H1 (cell line): ENCODE measurements around the gene CPE. TPM values are rescaled to one million over a fixed set of nuclear protein-coding genes. Genes with fewer than 3 reads are reported as not detected.

ENCODE experiments used
- CTCF ChIA-PET: fragments of 300-600 bp; sonication (Branson Sonifier 250); formaldehyde crosslinking; loops from one replicate; lab custom pipeline; 2021; ENCODE audit not compliant: partially characterized antibody; lab: Charles Lee
- POLR2A ChIA-PET: fragments of 300-600 bp; sonication (Branson Sonifier 250); formaldehyde crosslinking; loops from one replicate; lab custom pipeline; 2021; ENCODE audit warnings: inconsistent platforms; ENCODE audit not compliant: partially characterized antibody; lab: Charles Lee
- DNase-seq, 2 experiments: peaks; one replicate each; pipeline versions ENCODE4 v3.0.0 to v3.0.0-alpha.2; 2010 to 2022; ENCODE audit warnings: low spot score in 2 of 2, low read depth in 1 of 2, mixed read lengths in 1 of 2
- FAIRE-seq: peaks from 2 replicates; lab custom pipeline; 2011; peaks lifted over from hg19 to GRCh38; lab: Jason Lieb, UNC
- H2AFZ ChIP-seq: 2 replicates; pipeline ENCODE4 v1.8.1; 2012; ENCODE audit warnings: low read length, inconsistent platforms
- H2AK5ac ChIP-seq: 2 replicates; pipeline ENCODE4 v1.6.1; 2013; ENCODE audit warnings: low read depth, low read length
- H2BK120ac ChIP-seq: replicated peaks from 2 replicates; pipeline ENCODE3; 2013; ENCODE audit warnings: low read depth, low read length, inconsistent platforms
- H2BK12ac ChIP-seq: 2 replicates; pipeline ENCODE4 v1.6.1; 2013; ENCODE audit warnings: low read depth, low read length
- H2BK15ac ChIP-seq: 2 replicates; pipeline ENCODE4 v1.6.1; 2013; ENCODE audit warnings: low read length
- H2BK20ac ChIP-seq: 2 replicates; pipeline ENCODE4 v1.6.1; 2013; ENCODE audit warnings: low read length
- H2BK5ac ChIP-seq: 2 replicates; pipeline ENCODE4 v1.6.1; 2013; ENCODE audit warnings: low read depth, low read length
- H3K14ac ChIP-seq: 2 replicates; pipeline ENCODE4 v1.6.1; 2013; ENCODE audit warnings: inconsistent platforms; ENCODE audit not compliant: insufficient read length
- H3K18ac ChIP-seq: 2 replicates; pipeline ENCODE4 v1.6.1; 2013; ENCODE audit warnings: low read length; ENCODE audit errors: extremely low read depth
- H3K23ac ChIP-seq: 2 replicates; pipeline ENCODE4 v1.6.1; 2013; ENCODE audit warnings: inconsistent platforms; ENCODE audit not compliant: insufficient read length
- H3K23me2 ChIP-seq: 2 replicates; pipeline ENCODE4 v1.6.1; 2013; ENCODE audit warnings: low read depth, low read length
- H3K27ac ChIP-seq: 2 replicates; pipeline ENCODE4 v1.6.1; 2011; ENCODE audit warnings: low read depth, low read length, inconsistent platforms
- H3K27me3 ChIP-seq, 4 experiments: replicated peaks in 1 of 4; 1 replicate in 1 of 4; 2 replicates in 3 of 4; pipeline versions ENCODE4 v1.6.1 to v1.8.1; 2011 to 2013; ENCODE audit warnings: low read length in 3 of 4, mild to moderate bottlenecking in 3 of 4, inconsistent platforms in 2 of 4, mixed read lengths in 2 of 4, moderate library complexity in 1 of 4; ENCODE audit not compliant: control insufficient read depth in 3 of 4, insufficient read depth in 3 of 4; ENCODE audit errors: extremely low read depth in 1 of 4
- H3K36me3 ChIP-seq, 4 experiments: 2 replicates each; pipeline versions ENCODE4 v1.6.1 to v1.8.1; 2011 to 2013; ENCODE audit warnings: mild to moderate bottlenecking in 4 of 4, low read length in 3 of 4, moderate library complexity in 2 of 4, control low read depth in 1 of 4, inconsistent platforms in 1 of 4; ENCODE audit not compliant: insufficient read depth in 4 of 4, control insufficient read depth in 2 of 4
- H3K4ac ChIP-seq: replicated peaks from 2 replicates; pipeline ENCODE3; 2013; ENCODE audit warnings: low read length, low read depth, mixed read lengths, inconsistent platforms; ENCODE audit not compliant: insufficient read length
- H3K4me1 ChIP-seq, 4 experiments: replicated peaks in 1 of 4; 1 replicate in 1 of 4; 2 replicates in 3 of 4; pipeline versions ENCODE4 v1.6.1 to v1.8.1; 2011 to 2013; ENCODE audit warnings: low read length in 3 of 4, inconsistent platforms in 2 of 4, mixed read lengths in 1 of 4; ENCODE audit not compliant: insufficient read depth in 4 of 4, control insufficient read depth in 3 of 4
- H3K4me2 ChIP-seq, 2 experiments: 2 replicates each; pipeline versions ENCODE4 v1.6.1 to v1.8.1; 2011 to 2013; ENCODE audit warnings: low read depth in 2 of 2, low read length in 2 of 2, control low read depth in 1 of 2, inconsistent platforms in 1 of 2, mild to moderate bottlenecking in 1 of 2; ENCODE audit not compliant: insufficient read depth in 1 of 2
- H3K4me3 ChIP-seq, 4 experiments: fragments of 200-600, 300-600 bp in 1 of 4; sonication (generic), shearing (Covaris generic), sonication (Bioruptor Twin) in 1 of 4; 2 replicates each; pipeline versions ENCODE4 v1.5.1 to v1.8.1; 2011 to 2016; ENCODE audit warnings: low read length in 4 of 4, low read depth in 3 of 4, control low read depth in 2 of 4, inconsistent platforms in 2 of 4, mild to moderate bottlenecking in 2 of 4, mixed read lengths in 1 of 4, moderate library complexity in 1 of 4; ENCODE audit not compliant: insufficient read depth in 2 of 4; ENCODE audit errors: extremely low read depth in 1 of 4
- H3K56ac ChIP-seq: replicated peaks from 2 replicates; pipeline ENCODE3; 2013; ENCODE audit warnings: low read depth, mild to moderate bottlenecking, mixed read lengths, low read length, inconsistent platforms; ENCODE audit not compliant: insufficient read length
- H3K79me1 ChIP-seq: 2 replicates; pipeline ENCODE4 v1.6.1; 2013; ENCODE audit warnings: low read depth, low read length, control low read depth
- H3K79me2 ChIP-seq, 2 experiments: 2 replicates each; pipeline versions ENCODE4 v1.6.1 to v1.8.1; 2012 to 2013; ENCODE audit warnings: low read length in 2 of 2, mild to moderate bottlenecking in 2 of 2, inconsistent platforms in 1 of 2; ENCODE audit not compliant: insufficient read depth in 2 of 2, control insufficient read depth in 1 of 2
- H3K9ac ChIP-seq, 4 experiments: replicated peaks in 1 of 4; 1 replicate in 1 of 4; 2 replicates in 3 of 4; pipeline versions ENCODE4 v1.6.1 to v1.8.1; 2011 to 2013; ENCODE audit warnings: low read depth in 3 of 4, low read length in 3 of 4, control low read depth in 2 of 4, mild to moderate bottlenecking in 2 of 4, moderate library complexity in 2 of 4, inconsistent platforms in 1 of 4; ENCODE audit errors: extremely low read depth in 1 of 4
- H3K9me3 ChIP-seq, 2 experiments: 2 replicates each; pipeline versions ENCODE4 v1.6.1 to v1.8.1; 2012 to 2013; ENCODE audit warnings: mild to moderate bottlenecking in 2 of 2, moderate library complexity in 2 of 2, control low read depth in 1 of 2, inconsistent platforms in 1 of 2, low read depth in 1 of 2, low read length in 1 of 2, mixed read lengths in 1 of 2; ENCODE audit not compliant: insufficient read depth in 2 of 2
- H4K20me1 ChIP-seq, 2 experiments: replicated peaks in 1 of 2; 2 replicates each; pipeline versions ENCODE3 to v1.8.1; 2011 to 2013; ENCODE audit warnings: inconsistent platforms in 2 of 2, low read length in 2 of 2, mild to moderate bottlenecking in 1 of 2; ENCODE audit not compliant: insufficient read depth in 2 of 2, control insufficient read depth in 1 of 2
- H4K5ac ChIP-seq: 2 replicates; pipeline ENCODE4 v1.6.1; 2013; ENCODE audit warnings: low read length, low read depth, mixed read lengths, inconsistent platforms; ENCODE audit not compliant: insufficient read length
- H4K8ac ChIP-seq: 2 replicates; pipeline ENCODE4 v1.8.0; 2013; ENCODE audit warnings: mild to moderate bottlenecking, moderate library complexity, low read length, inconsistent platforms; ENCODE audit not compliant: insufficient read depth; ENCODE audit errors: extremely low read depth
- H4K91ac ChIP-seq: replicated peaks from 2 replicates; pipeline ENCODE3; 2013; ENCODE audit warnings: low read length, mixed read lengths, inconsistent platforms; ENCODE audit not compliant: insufficient read length
- CBX5 ChIP-seq: fragments of 300-800, 300-1000 bp; sonication (generic); IDR thresholded peaks from 2 replicates; pipeline ENCODE4 v1.7.1; 2016; ENCODE audit warnings: antibody characterized with exemption, low read length, low read depth
- RFX5 ChIP-seq: IDR thresholded peaks from 2 replicates; pipeline ENCODE4 v1.6.1; 2011; ENCODE audit warnings: low read depth, low read length, improper control_type of control experiment, borderline replicate concordance
- WGBS, 2 experiments: shearing (Covaris generic) in 1 of 2; methylation state at CpG; one replicate each; pipeline versions ENCODE4 v1.1.6 to v1.1.7; 2013 to 2015; ENCODE audit warnings: low lambda C conversion rate in 2 of 2, mixed read lengths in 2 of 2, inconsistent platforms in 1 of 2, low coverage in 1 of 2, missing lambda C conversion rate in 1 of 2; ENCODE audit not compliant: insufficient replicate concordance in 2 of 2, insufficient coverage in 1 of 2, insufficient read length in 1 of 2; ENCODE audit errors: extremely low coverage in 1 of 2, missing lambda C conversion rate in 1 of 2; 5-methylcytosine and 5-hydroxymethylcytosine counted together
- polyA plus RNA-seq, 7 experiments: library from polyadenylated mRNA; depleted of rRNA in 3 of 7; stranded (reverse) in 5 of 7; unstranded in 2 of 7; fragments of >200 nt in 5 of 7; fragments of 200-250 nt in 2 of 7; gene quantifications; 1 replicate in 5 of 7; 2 replicates in 1 of 7; 4 replicates in 1 of 7; pipeline versions ENCODE4 v1.2.1 to v1.2.3, GENCODE V29; 2011 to 2013; ENCODE audit warnings: missing spikeins in 2 of 7, mixed read lengths in 2 of 7
- total RNA-seq: library from RNA; stranded (reverse); fragmentation: NEBNext Ultra II Directional; extraction: Animal tissue kit (Norgen Biotek cat#: 25700); gene quantifications from 2 replicates; pipeline ENCODE4 v1.2.1, GENCODE V29; 2021

The CPE gene
- total and polyA plus RNA-seq, 2 of the 8 experiments (the other 6 are each of a cell fraction or from before 2014, with no cell fraction given), result 9.4 to 10.2 TPM

GRCh38 chr4:165472943-165473676, 94.3 kb downstream of the CPE start:
- H2AFZ ChIP-seq, result no peak overlapping the region
- H3K4me2 ChIP-seq, result no peak overlapping the region
- no peaks in the 10 kb centered on the region for H3K27me3 ChIP-seq
- H3K14ac ChIP-seq, result no peak overlapping the region
- no peak overlapping the region for H3K23ac ChIP-seq
- no peak overlapping the region for H3K4me3 ChIP-seq
- no peaks in the 10 kb centered on the region for H4K20me1 ChIP-seq
- H3K23me2 ChIP-seq, result no peaks in the 10 kb centered on the region
- H3K36me3 ChIP-seq, result peaks cover 0 to 23% (median 0%) of the 10 kb centered on the region in 4 experiments; a peak in 3 of 8 replicates
- no peak overlapping the region for H2BK5ac ChIP-seq
- CTCF ChIA-PET, result interaction anchor here (0.7 to 2.0 kb wide), 6 partner anchors 9 to 342 kb away, joined by 3 to 7 read pairs (median 4); no protein-coding TSS in a partner anchor
- 63% methylated on average over 2 of the region's 2 CpGs; no CpG with 5 or more reads in 1 of the 2 experiments for WGBS, 2 experiments
- H4K8ac ChIP-seq, result no peak overlapping the region
- no peak overlapping the region for H3K18ac ChIP-seq
- POLR2A ChIA-PET, result no interaction called here
- no peak overlapping the region for H3K27ac ChIP-seq
- no peak overlapping the region for H4K91ac ChIP-seq
- H2AK5ac ChIP-seq, result no peak overlapping the region
- no peak overlapping the region for H3K4ac ChIP-seq
- H3K79me2 ChIP-seq, result no peaks in the 10 kb centered on the region
- TF ChIP-seq CBX5 (peak; percentile 24; the same call in 1 of the 2 replicates), RFX5 (no peak)
- TF ChIP-seq, all 59 proteins: peak for 1
- FAIRE-seq (no peak), DNase-seq (no peak)
- Histone ChIP-seq H2BK15ac (no peak overlapping the region), H3K9ac (no peak overlapping the region), H2BK12ac (no peak overlapping the region), H2BK120ac (no peak overlapping the region), H4K5ac (no peak overlapping the region), H3K9me3 (peaks cover 46 to 54% of the 10 kb centered on the region in 2 experiments), H3K4me1 (no peaks in the 10 kb centered on the region), H3K79me1 (no peaks in the 10 kb centered on the region), H2BK20ac (no peak overlapping the region), H3K56ac (no peak overlapping the region)
